GM12875 (cell line): ENCODE data around the gene TEDC1.
A peak's percentile ranks its signal among the peaks of the same experiment; 100 is the strongest.

Experiments used
- H3K4me3 ChIP-seq: one replicate; pipeline ENCODE4 v1.5.1; 2011; ENCODE audit warnings: low read depth, low read length, control low read depth
- TF ChIP-seq, protein P1 (sequence below): IDR thresholded peaks from 2 replicates; pipeline ENCODE4 v1.5.1; 2011; ENCODE audit warnings: low read depth, mild to moderate bottlenecking, control low read depth, inconsistent platforms, low read length, moderate library complexity, borderline replicate concordance; ENCODE audit not compliant: insufficient read depth

The TEDC1 gene

DNA sequence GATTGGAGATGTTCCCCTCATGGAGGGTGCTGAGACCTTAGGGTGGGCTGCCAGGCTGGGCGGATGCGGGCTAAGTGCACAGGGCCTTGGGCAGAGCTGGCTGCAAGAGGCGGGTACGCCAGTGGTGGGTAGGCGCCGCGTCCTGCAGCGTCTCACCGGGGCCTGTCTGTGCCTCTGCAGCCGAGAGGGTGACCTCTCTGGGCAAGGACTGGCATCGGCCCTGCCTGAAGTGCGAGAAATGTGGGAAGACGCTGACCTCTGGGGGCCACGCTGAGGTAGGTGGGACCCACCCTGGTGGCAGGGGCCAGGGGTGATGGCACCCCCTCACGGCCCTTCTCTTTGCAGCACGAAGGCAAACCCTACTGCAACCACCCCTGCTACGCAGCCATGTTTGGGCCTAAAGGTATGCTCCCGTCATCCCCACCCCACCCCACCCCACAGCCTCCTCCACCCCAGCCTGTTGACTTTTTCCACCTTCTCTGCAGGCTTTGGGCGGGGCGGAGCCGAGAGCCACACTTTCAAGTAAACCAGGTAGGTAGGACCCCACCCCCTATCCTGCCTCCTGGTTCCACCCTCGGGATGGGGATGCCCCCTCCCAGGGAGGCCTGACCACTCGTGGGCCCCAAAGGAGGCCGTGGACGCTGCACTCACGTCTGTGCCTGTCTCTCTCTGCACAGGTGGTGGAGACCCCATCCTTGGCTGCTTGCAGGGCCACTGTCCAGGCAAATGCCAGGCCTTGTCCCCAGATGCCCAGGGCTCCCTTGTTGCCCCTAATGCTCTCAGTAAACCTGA is 2.9 kb upstream of the TEDC1 start:
- H3K4me3 ChIP-seq, result peak overlapping the region; percentile 49
- TF ChIP-seq, protein P1, sequence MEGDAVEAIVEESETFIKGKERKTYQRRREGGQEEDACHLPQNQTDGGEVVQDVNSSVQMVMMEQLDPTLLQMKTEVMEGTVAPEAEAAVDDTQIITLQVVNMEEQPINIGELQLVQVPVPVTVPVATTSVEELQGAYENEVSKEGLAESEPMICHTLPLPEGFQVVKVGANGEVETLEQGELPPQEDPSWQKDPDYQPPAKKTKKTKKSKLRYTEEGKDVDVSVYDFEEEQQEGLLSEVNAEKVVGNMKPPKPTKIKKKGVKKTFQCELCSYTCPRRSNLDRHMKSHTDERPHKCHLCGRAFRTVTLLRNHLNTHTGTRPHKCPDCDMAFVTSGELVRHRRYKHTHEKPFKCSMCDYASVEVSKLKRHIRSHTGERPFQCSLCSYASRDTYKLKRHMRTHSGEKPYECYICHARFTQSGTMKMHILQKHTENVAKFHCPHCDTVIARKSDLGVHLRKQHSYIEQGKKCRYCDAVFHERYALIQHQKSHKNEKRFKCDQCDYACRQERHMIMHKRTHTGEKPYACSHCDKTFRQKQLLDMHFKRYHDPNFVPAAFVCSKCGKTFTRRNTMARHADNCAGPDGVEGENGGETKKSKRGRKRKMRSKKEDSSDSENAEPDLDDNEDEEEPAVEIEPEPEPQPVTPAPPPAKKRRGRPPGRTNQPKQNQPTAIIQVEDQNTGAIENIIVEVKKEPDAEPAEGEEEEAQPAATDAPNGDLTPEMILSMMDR, result no peak

DNA sequence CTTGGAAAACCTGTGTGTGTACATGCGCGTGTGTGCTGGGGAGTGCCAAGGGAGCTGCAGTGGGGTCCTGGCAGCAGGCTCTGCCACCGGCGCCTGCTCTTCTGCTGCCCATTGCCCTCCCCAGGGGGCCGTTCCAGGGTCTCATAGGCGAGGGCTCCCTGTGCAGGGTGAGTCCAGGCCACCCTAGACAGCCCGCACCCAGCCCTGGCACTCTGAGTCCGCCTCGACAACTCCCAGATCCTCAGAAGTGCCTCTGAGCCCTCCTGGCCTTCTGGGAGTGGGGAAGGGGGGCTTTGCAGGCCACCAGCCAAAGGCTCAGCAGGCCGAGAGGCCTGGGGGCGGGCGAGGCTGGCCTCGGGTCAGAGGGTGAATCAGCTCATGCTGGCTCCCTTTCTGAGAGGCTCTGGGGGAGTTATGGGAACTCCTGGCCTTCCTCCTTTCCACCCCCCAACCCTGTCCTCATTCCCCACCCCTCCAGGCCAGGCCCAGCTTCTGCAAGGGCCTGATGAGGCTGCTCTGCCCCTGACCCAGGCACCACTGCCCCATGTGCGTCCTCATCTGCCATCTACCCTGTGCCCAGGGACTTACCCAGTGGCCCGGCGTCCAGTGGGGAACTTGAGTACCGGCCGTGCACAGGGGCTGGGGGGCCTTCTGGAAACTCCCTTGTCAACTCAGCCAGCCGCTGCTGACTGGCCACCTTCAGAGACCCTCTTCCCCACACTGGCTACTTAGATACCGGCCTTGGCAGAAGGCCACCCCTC is 2.1 kb upstream of the TEDC1 start:
- no peak overlapping the region for H3K4me3 ChIP-seq
- TF ChIP-seq, protein P1, result no peak

- TF ChIP-seq, protein P1, result peak; percentile 66
- peak overlapping the region; percentile 78 for H3K4me3 ChIP-seq
These were observed 1.3 kb upstream of the TEDC1 start for GRCh38 chr14:105489542-105490266.

GRCh38 chr14:105490267-105490571 is 827 bp upstream of the TEDC1 start:
- peak overlapping the region; percentile 78 for H3K4me3 ChIP-seq
- TF ChIP-seq, protein P1, result no peak

GRCh38 chr14:105491366-105491973 is 424 bp downstream of the TEDC1 start:
- TF ChIP-seq, protein P1, result no peak
- peak overlapping the region; percentile 97 for H3K4me3 ChIP-seq

GRCh38 chr14:105492031-105492970 is 1.3 kb downstream of the TEDC1 start:
- TF ChIP-seq, protein P1, result no peak
- H3K4me3 ChIP-seq, result peak overlapping the region; percentile 97
